ENCODE data around the gene SLC35C1. TPM values are rescaled to one million over a fixed set of nuclear protein-coding genes. Genes with fewer than 3 reads are reported as not detected.

SLC35C1 gene
- total RNA-seq, 1 experiment from 2014 or later: 8.9 TPM

DNA sequence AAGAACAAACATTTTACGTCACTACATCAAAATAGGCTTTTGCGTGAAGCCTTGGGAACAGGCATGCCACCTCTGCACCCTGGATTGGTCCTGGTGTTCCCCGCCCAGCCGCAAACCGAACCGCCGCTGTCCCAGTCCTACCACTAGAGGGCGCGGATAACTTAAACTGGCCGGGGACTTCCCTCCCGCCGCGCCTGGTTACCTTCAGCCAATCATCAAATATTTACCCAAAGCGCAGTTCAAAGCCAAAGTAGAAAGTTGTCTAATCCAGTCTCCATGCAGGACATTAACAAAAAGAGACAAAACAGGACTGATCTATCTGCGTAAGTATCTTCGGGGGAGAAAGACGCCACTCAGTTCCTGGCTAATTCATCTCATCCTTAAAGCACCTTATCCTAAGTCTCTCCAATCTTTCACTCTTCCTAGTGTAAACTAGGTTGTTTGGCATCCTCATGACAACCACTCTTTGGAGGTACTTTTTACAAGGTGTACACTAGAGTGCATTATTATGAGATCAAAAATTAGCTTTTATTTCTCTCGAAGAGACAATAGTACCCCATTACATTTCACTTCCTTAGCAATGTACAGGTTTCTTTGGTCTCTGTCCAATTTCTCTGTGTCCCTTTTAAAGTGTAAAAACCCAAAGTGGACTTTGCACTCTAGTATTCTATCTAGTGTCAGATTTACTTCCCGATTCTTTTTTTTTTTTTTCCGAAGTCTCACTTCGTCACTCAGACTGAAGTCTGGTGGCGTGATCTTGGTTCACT is 38.4 kb downstream of the SLC35C1 start:
- H3T11ph ChIP-seq (ENCODE audit: low read length): no peak overlapping the region
- peaks cover under 1% of the 10 kb centered on the region; the same call in 1 of the 2 replicates for H3K4me1 ChIP-seq (ENCODE audit: insufficient read depth, low read length)
- peaks cover 6% of the 10 kb centered on the region for H3K23me2 ChIP-seq (ENCODE audit: insufficient read length, low read depth, low read length, poor library complexity, severe bottlenecking)
- no peak overlapping the region for H3K4ac ChIP-seq (ENCODE audit: low read depth, low read length)
- no peak overlapping the region for H2AFZ ChIP-seq (ENCODE audit: low read length)
- H2BK120ac ChIP-seq (ENCODE audit: low read depth, low read length, poor library complexity, severe bottlenecking): no peak overlapping the region
- Mint-ChIP-seq H3K27me3 (ENCODE audit: low read depth) (peaks cover 37% of the 10 kb centered on the region), H3K27ac (no peak overlapping the region), H3K9me3 (peaks cover 0 to 3% of the 10 kb centered on the region in 2 experiments; a peak in 3 of 5 replicates), H3K36me3 (ENCODE audit: insufficient read depth in 1 of 3, low read depth in 3 of 3) (no peaks in the 10 kb centered on the region; a peak in 2 of 7 replicates), H3K4me3 (no peak overlapping the region), H3K4me1 (peaks cover 10 to 16% of the 10 kb centered on the region in 2 experiments)
- WGBS (ENCODE audit: extremely low coverage, insufficient read length, low lambda C conversion rate): no CpG with 5 or more reads among the region's 22 CpGs
- H4K5ac ChIP-seq (ENCODE audit: insufficient read length, low read depth, low read length): no peak overlapping the region
- peak; percentile 91 for DNase-seq
- H2AK5ac ChIP-seq (ENCODE audit: insufficient read length, low read length): no peak overlapping the region
- no peaks in the 10 kb centered on the region for H3K9me3 ChIP-seq (ENCODE audit: control insufficient read depth, low read depth, low read length)
- no peak overlapping the region for H3K9ac ChIP-seq (ENCODE audit: extremely low read depth, insufficient read length, low read length)
- H3K14ac ChIP-seq (ENCODE audit: insufficient read depth, low read length): no peak overlapping the region
- H3K27ac ChIP-seq (ENCODE audit: insufficient read length, low read depth, low read length): no peak overlapping the region
- H4K8ac ChIP-seq (replicated peaks; ENCODE audit: insufficient read length, low read depth, low read length): no peak overlapping the region
- no peak overlapping the region for H3K18ac ChIP-seq (ENCODE audit: insufficient read length, low read depth, low read length)
- no peaks in the 10 kb centered on the region for H3K79me2 ChIP-seq (ENCODE audit: insufficient read depth, low read length)
- H2BK5ac ChIP-seq (ENCODE audit: insufficient read length, low read length): no peak overlapping the region
- H3K4me2 ChIP-seq (ENCODE audit: insufficient read depth, insufficient read length, low read length): peak overlapping the region; percentile 35
- H4K20me1 ChIP-seq (ENCODE audit: control insufficient read depth, insufficient read depth, insufficient read length): no peaks in the 10 kb centered on the region
- TF ChIP-seq, protein P1, sequence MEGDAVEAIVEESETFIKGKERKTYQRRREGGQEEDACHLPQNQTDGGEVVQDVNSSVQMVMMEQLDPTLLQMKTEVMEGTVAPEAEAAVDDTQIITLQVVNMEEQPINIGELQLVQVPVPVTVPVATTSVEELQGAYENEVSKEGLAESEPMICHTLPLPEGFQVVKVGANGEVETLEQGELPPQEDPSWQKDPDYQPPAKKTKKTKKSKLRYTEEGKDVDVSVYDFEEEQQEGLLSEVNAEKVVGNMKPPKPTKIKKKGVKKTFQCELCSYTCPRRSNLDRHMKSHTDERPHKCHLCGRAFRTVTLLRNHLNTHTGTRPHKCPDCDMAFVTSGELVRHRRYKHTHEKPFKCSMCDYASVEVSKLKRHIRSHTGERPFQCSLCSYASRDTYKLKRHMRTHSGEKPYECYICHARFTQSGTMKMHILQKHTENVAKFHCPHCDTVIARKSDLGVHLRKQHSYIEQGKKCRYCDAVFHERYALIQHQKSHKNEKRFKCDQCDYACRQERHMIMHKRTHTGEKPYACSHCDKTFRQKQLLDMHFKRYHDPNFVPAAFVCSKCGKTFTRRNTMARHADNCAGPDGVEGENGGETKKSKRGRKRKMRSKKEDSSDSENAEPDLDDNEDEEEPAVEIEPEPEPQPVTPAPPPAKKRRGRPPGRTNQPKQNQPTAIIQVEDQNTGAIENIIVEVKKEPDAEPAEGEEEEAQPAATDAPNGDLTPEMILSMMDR (conservative IDR thresholded peaks at IDR 0.05): peak; percentile 95
- H3K27me3 ChIP-seq (ENCODE audit: insufficient read depth, low read length): peaks cover 7% of the 10 kb centered on the region; the same call in 1 of the 2 replicates
- H3K23ac ChIP-seq (ENCODE audit: insufficient read length, low read depth, low read length): no peak overlapping the region
- no peak overlapping the region for H2BK20ac ChIP-seq (ENCODE audit: low read depth, low read length, poor library complexity, severe bottlenecking)
- H3K56ac ChIP-seq (ENCODE audit: insufficient read length, low read depth, low read length): no peak overlapping the region
- H2BK12ac ChIP-seq (ENCODE audit: insufficient read length, low read depth, low read length): no peak overlapping the region
- no peak overlapping the region for H4K91ac ChIP-seq (ENCODE audit: insufficient read length, low read depth, low read length)
- no peak overlapping the region for H2BK15ac ChIP-seq (ENCODE audit: low read depth, low read length)
- H3K79me1 ChIP-seq (ENCODE audit: insufficient read depth, low read depth, low read length, poor library complexity, severe bottlenecking): no peaks in the 10 kb centered on the region

Data from H9 (cell line).